Karpas-422 (cell line): Measurements from ENCODE around the gene INS. TPM values are rescaled to one million over a fixed set of nuclear protein-coding genes. Genes with fewer than 3 reads are reported as not detected.

ENCODE experiments used
- DNase-seq: peaks from one replicate; pipeline ENCODE4 v3.0.0-alpha.2; 2015
- H2AFZ ChIP-seq: fragments of 200-600 bp; sonication (generic); 2 replicates; pipeline ENCODE4 v1.6.1; 2014; ENCODE audit warnings: antibody characterized with exemption, low read length, mixed read lengths
- H3K27ac ChIP-seq: fragments of 200-600 bp; sonication (generic); 2 replicates; pipeline ENCODE4 v1.5.1; 2014; ENCODE audit warnings: mild to moderate bottlenecking, low read length, moderate library complexity
- H3K27me3 ChIP-seq: fragments of 200-600 bp; sonication (generic); 2 replicates; pipeline ENCODE4 v1.6.1; 2014; ENCODE audit warnings: low read length, mixed read lengths
- H3K36me3 ChIP-seq: fragments of 200-600 bp; sonication (generic); 2 replicates; pipeline ENCODE4 v1.6.1; 2014; ENCODE audit warnings: low read length, mixed read lengths; ENCODE audit not compliant: insufficient read depth
- H3K4me1 ChIP-seq: fragments of 200-600 bp; sonication (generic); 2 replicates; pipeline ENCODE4 v1.6.1; 2014; ENCODE audit warnings: mild to moderate bottlenecking, low read length, mixed read lengths
- H3K4me2 ChIP-seq: fragments of 200-600 bp; sonication (generic); 2 replicates; pipeline ENCODE4 v1.6.1; 2014; ENCODE audit warnings: low read length, low read depth, mild to moderate bottlenecking; ENCODE audit not compliant: poor library complexity, severe bottlenecking
- H3K4me3 ChIP-seq: fragments of 200-600 bp; sonication (generic); 2 replicates; pipeline ENCODE4 v1.5.1; 2014; ENCODE audit warnings: mild to moderate bottlenecking, antibody characterized with exemption, low read length, mixed read lengths
- H3K79me2 ChIP-seq: fragments of 200-600 bp; sonication (generic); 2 replicates; pipeline ENCODE4 v1.6.1; 2014; ENCODE audit warnings: mild to moderate bottlenecking, low read length, mixed read lengths
- H3K9ac ChIP-seq: fragments of 200-600 bp; sonication (generic); 2 replicates; pipeline ENCODE4 v1.6.0; 2014; ENCODE audit warnings: low read length
- H3K9me2 ChIP-seq: fragments of 200-600 bp; sonication (generic), shearing (Covaris generic); replicated peaks from 2 replicates; pipeline ENCODE4 v1.6.0; 2014; ENCODE audit warnings: mild to moderate bottlenecking, low read length, moderate library complexity; ENCODE audit not compliant: insufficient read depth
- H3K9me3 ChIP-seq: fragments of 300-700, 200-600 bp; sonication (generic); 2 replicates; pipeline ENCODE4 v1.6.1; 2014; ENCODE audit warnings: low read length, mixed read lengths
- H4K20me1 ChIP-seq: fragments of 200-600 bp; sonication (generic); 2 replicates; pipeline ENCODE4 v1.6.1; 2014; ENCODE audit warnings: mild to moderate bottlenecking, antibody characterized with exemption, low read length, low read depth; ENCODE audit not compliant: insufficient read depth
- total RNA-seq: library from RNA; depleted of rRNA; stranded (reverse); fragments of >200 nt; shearing (Covaris generic); gene quantifications from 2 replicates; pipeline ENCODE4 v1.2.3, GENCODE V29; 2014; ENCODE audit warnings: low replicate concordance

Gene INS
- total RNA-seq, 1 experiment from 2014 or later, result not detected

DNA sequence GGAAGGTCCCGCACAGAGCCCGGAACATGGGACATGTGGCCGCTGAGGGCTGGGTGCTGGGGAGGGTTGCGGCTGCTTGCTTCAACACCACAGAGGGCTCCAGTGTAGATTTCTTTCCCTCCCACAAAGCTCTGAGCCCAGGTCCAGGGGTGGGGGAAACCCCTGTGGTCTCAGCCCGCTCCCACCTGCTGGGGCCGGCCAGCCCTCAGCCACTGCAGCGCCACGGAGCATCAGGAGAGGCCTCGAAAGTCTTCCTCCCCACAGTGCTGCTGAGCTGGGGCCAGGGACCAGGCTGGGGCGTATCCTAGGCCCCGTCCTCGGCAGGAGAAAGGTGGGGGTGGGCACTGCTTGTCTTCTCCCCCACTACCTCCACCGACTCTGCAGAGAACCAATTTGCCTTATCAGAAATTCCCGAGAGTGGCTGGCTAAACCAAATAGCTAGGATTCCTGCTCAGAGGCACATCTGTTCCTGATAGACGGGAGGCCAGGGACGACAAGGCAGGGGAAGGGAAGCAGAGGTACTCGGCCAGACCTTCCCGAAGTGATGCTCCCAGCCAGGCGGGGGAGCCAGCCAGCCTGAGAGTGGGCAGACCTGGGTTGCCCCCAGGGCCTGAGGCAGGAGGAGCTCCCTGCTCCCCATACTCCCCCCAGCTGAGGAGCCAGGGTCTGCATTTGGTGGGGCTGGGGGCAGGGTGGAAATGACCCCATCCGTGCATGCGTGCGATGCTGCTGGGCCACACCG lies 40.5 kb downstream of the INS start:
- Histone ChIP-seq H3K9ac (no peak overlapping the region), H3K36me3 (no peaks in the 10 kb centered on the region), H3K9me2 (no peaks in the 10 kb centered on the region), H3K27ac (no peak overlapping the region), H3K4me3 (no peak overlapping the region), H3K4me1 (no peaks in the 10 kb centered on the region), H3K27me3 (no peaks in the 10 kb centered on the region; the same call in 1 of the 2 replicates), H3K4me2 (no peak overlapping the region), H2AFZ (no peak overlapping the region), H3K79me2 (no peaks in the 10 kb centered on the region), H3K9me3 (no peaks in the 10 kb centered on the region), H4K20me1 (no peaks in the 10 kb centered on the region)
- DNase-seq, result no peak

- Histone ChIP-seq H3K79me2 (no peaks in the 10 kb centered on the region), H4K20me1 (no peaks in the 10 kb centered on the region), H3K27me3 (no peaks in the 10 kb centered on the region; the same call in 1 of the 2 replicates), H3K9me2 (no peaks in the 10 kb centered on the region), H3K9ac (no peak overlapping the region), H3K9me3 (no peaks in the 10 kb centered on the region), H3K4me1 (no peaks in the 10 kb centered on the region), H2AFZ (no peak overlapping the region), H3K4me2 (no peak overlapping the region), H3K4me3 (no peak overlapping the region), H3K27ac (no peak overlapping the region), H3K36me3 (no peaks in the 10 kb centered on the region)
- no peak for DNase-seq
Observed at GRCh38 chr11:2118677-2119076, 42.3 kb downstream of the INS start.

DNA sequence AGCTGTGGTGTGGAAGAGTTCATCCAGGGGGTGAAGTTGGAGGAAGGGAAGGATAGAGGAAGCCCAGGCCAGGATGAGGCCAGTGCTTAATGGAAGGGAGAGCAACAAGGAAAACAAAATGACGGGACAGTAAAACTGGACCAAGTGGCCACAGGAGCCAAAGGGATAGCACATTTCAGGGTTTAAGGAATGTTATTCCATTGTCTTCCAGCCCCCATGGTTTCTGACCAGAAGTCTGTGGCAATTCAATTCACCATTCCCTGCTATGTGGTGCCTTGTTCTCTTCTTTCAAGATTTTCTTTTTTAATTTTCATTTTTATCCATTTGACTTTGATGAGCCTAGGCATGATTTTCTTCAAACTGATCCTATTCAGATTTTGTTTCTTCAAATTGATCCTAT lies 44.3 kb downstream of the INS start:
- Histone ChIP-seq H3K9me3 (no peaks in the 10 kb centered on the region), H3K4me2 (no peak overlapping the region), H2AFZ (no peak overlapping the region), H3K9ac (no peak overlapping the region), H4K20me1 (no peaks in the 10 kb centered on the region), H3K79me2 (no peaks in the 10 kb centered on the region), H3K27ac (no peak overlapping the region), H3K9me2 (no peaks in the 10 kb centered on the region), H3K27me3 (no peaks in the 10 kb centered on the region; the same call in 1 of the 2 replicates), H3K4me3 (no peak overlapping the region), H3K4me1 (no peaks in the 10 kb centered on the region), H3K36me3 (no peaks in the 10 kb centered on the region)
- no peak for DNase-seq

DNA sequence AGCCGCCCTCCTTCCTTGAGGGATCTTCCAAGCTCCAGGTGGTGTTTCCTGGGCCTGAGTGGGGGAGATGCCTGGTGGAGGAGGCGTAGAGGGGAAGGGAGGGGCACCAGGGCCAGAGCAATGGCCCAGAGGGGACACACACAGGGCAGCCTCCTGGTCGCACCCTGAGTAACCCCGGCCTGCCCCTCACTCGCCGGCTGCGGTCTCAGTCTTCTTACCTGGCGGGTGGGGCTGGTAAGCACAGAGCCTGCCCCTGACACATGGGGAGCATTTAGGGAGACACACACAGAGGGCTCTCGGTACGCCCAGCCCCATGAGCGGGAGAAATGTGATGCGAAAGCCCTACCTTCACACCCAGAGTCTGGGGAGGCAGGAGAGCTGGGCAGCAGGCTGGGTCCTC lies 45.7 kb downstream of the INS start:
- no peak overlapping the region for H3K4me3 ChIP-seq

DNA sequence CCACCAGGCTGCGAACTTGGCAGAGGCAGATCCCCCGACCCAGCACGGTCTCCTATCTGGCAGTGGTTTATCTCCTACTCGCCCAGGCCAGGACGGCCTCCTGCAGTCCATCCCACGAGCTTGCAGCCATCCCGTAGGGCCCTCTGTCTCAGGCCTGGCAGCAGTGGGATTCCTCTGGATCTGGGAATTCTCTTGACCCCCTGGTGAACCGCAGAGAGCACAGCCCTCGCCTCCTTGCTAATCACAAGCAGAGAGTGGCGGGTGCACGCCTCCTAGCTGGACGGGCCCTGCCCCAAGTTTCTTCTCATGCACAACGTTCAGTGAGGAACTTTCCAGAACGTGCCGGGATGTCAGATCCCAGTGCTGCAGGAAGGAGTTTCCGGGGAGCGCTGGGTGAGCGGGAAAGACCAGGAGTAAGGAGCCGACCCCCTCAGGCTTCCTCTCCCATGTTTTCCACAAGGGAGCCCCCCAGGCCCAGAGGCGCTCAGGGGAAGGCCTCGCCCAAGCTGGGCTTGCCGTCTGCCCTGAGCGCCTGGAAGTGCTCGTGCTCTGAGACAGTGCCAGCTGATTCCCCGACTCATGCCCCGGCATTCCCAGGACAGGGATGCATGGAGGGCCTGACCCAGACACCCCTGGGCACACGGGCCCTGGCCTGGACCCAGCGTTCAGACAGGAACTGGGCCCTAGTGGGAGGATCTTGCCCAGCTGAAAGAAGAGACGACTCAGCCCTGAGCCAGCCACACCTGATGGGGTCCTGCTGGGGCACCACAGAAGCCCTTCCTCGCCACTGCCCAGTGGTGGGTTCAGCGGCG lies 46.4 kb downstream of the INS start:
- no peak overlapping the region for H2AFZ ChIP-seq

More for the DNA sequence above, 45.7 kb downstream of the INS start:
- H3K9me3 ChIP-seq, result no peaks in the 10 kb centered on the region
- no peaks in the 10 kb centered on the region for H4K20me1 ChIP-seq
- no peaks in the 10 kb centered on the region; the same call in 1 of the 2 replicates for H3K27me3 ChIP-seq
- no peak for DNase-seq
- H2AFZ ChIP-seq, result no peak overlapping the region
- H3K79me2 ChIP-seq, result no peaks in the 10 kb centered on the region
- H3K27ac ChIP-seq, result no peak overlapping the region
- no peaks in the 10 kb centered on the region for H3K36me3 ChIP-seq
- no peaks in the 10 kb centered on the region for H3K4me1 ChIP-seq
- H3K4me2 ChIP-seq, result no peak overlapping the region
- H3K9me2 ChIP-seq, result no peaks in the 10 kb centered on the region
- H3K9ac ChIP-seq, result no peak overlapping the region

DNA sequence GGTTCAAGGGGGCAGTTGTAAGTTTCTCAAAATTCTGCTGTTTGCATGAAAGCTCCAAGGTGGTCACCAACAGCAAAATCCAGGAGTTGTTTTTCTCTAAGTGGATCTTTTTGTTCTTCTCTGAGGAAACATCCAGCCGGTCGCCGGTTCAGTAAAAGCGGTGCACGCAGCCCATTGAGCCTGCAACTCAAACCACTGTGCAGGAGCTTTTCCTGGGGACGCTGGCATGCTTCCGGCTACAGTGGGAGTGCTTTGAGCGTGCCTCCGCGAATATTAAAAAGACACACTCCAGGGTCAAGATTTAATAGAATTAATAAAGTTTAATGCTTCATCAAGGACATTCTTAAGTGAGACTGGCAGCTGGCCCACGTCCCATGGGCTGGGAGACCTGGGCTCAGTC lies 47.2 kb downstream of the INS start:
- Histone ChIP-seq H4K20me1 (no peaks in the 10 kb centered on the region), H3K79me2 (no peaks in the 10 kb centered on the region), H3K4me3 (no peak overlapping the region), H3K27ac (no peak overlapping the region), H3K9ac (no peak overlapping the region), H3K4me2 (no peak overlapping the region), H3K9me2 (no peaks in the 10 kb centered on the region), H3K9me3 (no peaks in the 10 kb centered on the region), H2AFZ (no peak overlapping the region), H3K4me1 (no peaks in the 10 kb centered on the region), H3K27me3 (no peaks in the 10 kb centered on the region), H3K36me3 (no peaks in the 10 kb centered on the region)
- no peak for DNase-seq

More for the DNA sequence above, 46.4 kb downstream of the INS start:
- Histone ChIP-seq H3K27me3 (no peaks in the 10 kb centered on the region), H3K79me2 (no peaks in the 10 kb centered on the region), H3K36me3 (no peaks in the 10 kb centered on the region), H4K20me1 (no peaks in the 10 kb centered on the region), H3K4me1 (no peaks in the 10 kb centered on the region), H3K27ac (no peak overlapping the region), H3K4me2 (no peak overlapping the region), H3K9me2 (no peaks in the 10 kb centered on the region), H3K9ac (no peak overlapping the region), H3K9me3 (no peaks in the 10 kb centered on the region), H3K4me3 (no peak overlapping the region)
- no peak for DNase-seq

DNA sequence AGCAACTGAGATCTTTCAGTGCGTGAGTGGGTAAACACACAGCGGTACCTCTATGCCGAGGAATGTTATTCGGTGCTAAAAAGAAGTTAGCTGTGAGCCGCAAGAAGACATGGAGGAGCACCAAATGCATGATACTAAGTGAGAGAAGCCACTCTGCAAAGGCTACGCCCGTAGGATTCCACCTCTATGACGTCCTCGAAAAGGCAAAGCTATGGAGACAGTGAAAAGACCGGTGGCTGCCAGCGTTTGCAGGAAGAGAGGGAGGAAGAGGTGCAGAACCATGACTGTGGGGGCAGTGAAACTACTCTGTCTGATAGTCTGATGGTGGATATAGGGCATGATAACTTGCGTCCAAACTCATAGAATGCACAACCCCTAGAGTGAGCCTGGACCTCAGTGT lies 50.5 kb downstream of the INS start:
- Histone ChIP-seq H3K4me2 (no peak overlapping the region), H3K4me1 (no peaks in the 10 kb centered on the region), H3K36me3 (no peaks in the 10 kb centered on the region), H3K27ac (no peak overlapping the region), H3K9me2 (no peaks in the 10 kb centered on the region), H3K79me2 (no peaks in the 10 kb centered on the region), H4K20me1 (no peaks in the 10 kb centered on the region), H3K9me3 (no peaks in the 10 kb centered on the region), H2AFZ (no peak overlapping the region), H3K9ac (no peak overlapping the region), H3K4me3 (no peak overlapping the region), H3K27me3 (no peaks in the 10 kb centered on the region)
- no peak for DNase-seq
